ENCODE data around the gene CCL3.
"Not testable (repeated sequence)": the region's sequence is repeated elsewhere in the genome, so short reads cannot be mapped to it uniquely, and the experiment has no call there.

Gene CCL3

GRCh38 chr17:36089888-36090836 is at the start of gene CCL3:
Gene CCL3 (minus strand): TSS chr17:36090143. CDS start chr17:36090058, 85 bp downstream.
- DNase-seq (ENCODE audit: low read depth): no peak

- no peak for DNase-seq (ENCODE audit: low read depth)
Measured at GRCh38 chr17:36136439-36136838, 46.5 kb upstream of the CCL3 start.

- DNase-seq (ENCODE audit: low read depth): no peak
Measured at GRCh38 chr17:36136036-36136435, 46.1 kb upstream of the CCL3 start.

GRCh38 chr17:36135465-36135864 is 45.5 kb upstream of the CCL3 start:
- DNase-seq (ENCODE audit: low read depth): no peak

GRCh38 chr17:36133602-36134236 is 43.8 kb upstream of the CCL3 start:
- no peak for DNase-seq (ENCODE audit: low read depth)

GRCh38 chr17:36132421-36132831 is 42.5 kb upstream of the CCL3 start:
- no peak for DNase-seq (ENCODE audit: low read depth)

GRCh38 chr17:36131931-36132330 is 42.0 kb upstream of the CCL3 start:
- DNase-seq (ENCODE audit: low read depth): no peak

GRCh38 chr17:36131421-36131820 is 41.5 kb upstream of the CCL3 start:
- DNase-seq (ENCODE audit: low read depth): no peak

- no peak for DNase-seq (ENCODE audit: low read depth)
Measured at GRCh38 chr17:36130346-36130745, 40.4 kb upstream of the CCL3 start.

- no peak for DNase-seq (ENCODE audit: low read depth)
Measured at GRCh38 chr17:36129616-36130015, 39.7 kb upstream of the CCL3 start.

- no peak for DNase-seq (ENCODE audit: low read depth)
Measured at GRCh38 chr17:36128411-36128978, 38.6 kb upstream of the CCL3 start.

- DNase-seq (ENCODE audit: low read depth): no peak
Measured at GRCh38 chr17:36127911-36128310, 38.0 kb upstream of the CCL3 start.

- no peak for DNase-seq (ENCODE audit: low read depth)
Measured at GRCh38 chr17:36127199-36127893, 37.4 kb upstream of the CCL3 start.

GRCh38 chr17:36124879-36125824 is 35.2 kb upstream of the CCL3 start:
- DNase-seq (ENCODE audit: low read depth): no peak

GRCh38 chr17:36123431-36123830 is 33.5 kb upstream of the CCL3 start:
- DNase-seq (ENCODE audit: low read depth): no peak

- DNase-seq (ENCODE audit: low read depth): not testable (repeated sequence)
Measured at GRCh38 chr17:36121099-36121498, 31.2 kb upstream of the CCL3 start.

- no peak for DNase-seq (ENCODE audit: low read depth)
Measured at GRCh38 chr17:36120221-36120620, 30.3 kb upstream of the CCL3 start.

GRCh38 chr17:36118477-36119353 is 28.8 kb upstream of the CCL3 start:
- no peak for DNase-seq (ENCODE audit: low read depth)

- no peak for DNase-seq (ENCODE audit: low read depth)
Measured at GRCh38 chr17:36117505-36118382, 27.8 kb upstream of the CCL3 start.
